Activated naive CD8-positive, alpha-beta T cell treated with anti-CD3 and anti-CD28 coated beads for 36 hours (primary cell): ENCODE data around the gene DARS1. TPM values are rescaled to one million over a fixed set of nuclear protein-coding genes. Genes with fewer than 3 reads are reported as not detected.

Experiments used
- DNase-seq: peaks from one replicate; pipeline ENCODE4 v3.0.0; 2021
- H3K27ac Mint-ChIP-seq: one replicate; pipeline ENCODE4 v1.8.0; 2022; ENCODE audit warnings: mild to moderate bottlenecking, moderate library complexity, mixed read lengths
- H3K27me3 Mint-ChIP-seq: one replicate; pipeline ENCODE4 v1.8.0; 2022; ENCODE audit warnings: mild to moderate bottlenecking, mixed read lengths
- H3K36me3 Mint-ChIP-seq: one replicate; pipeline ENCODE4 v1.8.0; 2021; ENCODE audit warnings: mild to moderate bottlenecking, mixed read lengths
- H3K4me1 Mint-ChIP-seq: one replicate; pipeline ENCODE4 v1.8.0; 2021; ENCODE audit warnings: mixed read lengths
- H3K4me3 Mint-ChIP-seq: one replicate; pipeline ENCODE4 v1.8.0; 2022; ENCODE audit warnings: mild to moderate bottlenecking, moderate library complexity, mixed read lengths
- H3K9me3 Mint-ChIP-seq: one replicate; pipeline ENCODE4 v1.8.0; 2022; ENCODE audit warnings: mixed read lengths
- total RNA-seq, 2 experiments: library from RNA; stranded (reverse); gene quantifications; one replicate each; pipeline ENCODE4 v1.2.3, GENCODE V29; 2021

DARS1 gene
- total RNA-seq = 100 to 1,000 TPM; 165 to 173 TPM

DNA sequence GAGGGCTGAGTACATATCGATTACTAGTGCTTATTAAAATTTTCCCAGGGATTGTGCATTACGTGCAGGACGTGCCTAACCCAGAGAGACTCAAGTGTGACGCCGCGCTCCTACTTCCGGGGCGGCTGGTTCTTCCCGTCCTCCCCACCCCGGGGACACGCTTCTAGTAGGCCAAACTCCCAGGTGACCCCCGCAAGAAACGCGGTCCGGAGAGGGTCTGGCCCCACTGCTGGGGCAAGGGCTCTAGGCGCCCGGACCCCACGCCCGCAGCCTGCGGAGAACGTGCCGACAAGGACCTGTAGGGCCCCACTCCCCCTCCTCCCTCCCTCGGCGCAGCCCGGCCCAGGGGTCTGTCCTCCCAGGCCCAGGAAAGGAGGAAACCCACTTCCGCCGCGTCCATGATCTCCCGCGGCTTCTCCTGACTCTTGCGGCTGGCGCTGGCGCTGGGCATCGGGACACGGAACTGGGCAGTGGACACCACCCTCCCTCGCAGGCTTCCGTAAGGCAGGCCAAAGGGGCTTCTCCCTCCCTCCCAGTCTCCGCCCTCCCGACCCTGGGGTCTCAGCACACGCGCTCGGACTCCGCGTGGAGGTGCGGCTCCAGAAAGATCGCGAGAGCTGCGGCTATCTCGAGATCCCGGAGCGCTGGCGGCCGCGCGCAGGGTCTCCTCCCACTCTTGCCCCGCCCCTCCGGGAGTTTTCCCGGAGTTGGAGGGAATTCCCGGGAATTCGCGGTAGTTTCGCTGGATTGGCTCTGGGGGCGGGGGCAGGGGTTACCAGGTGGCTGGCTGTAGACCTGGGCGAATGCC lies at the start of gene DARS1:
DARS1 (minus strand) TSS at position 609 of the 808 bp plus-strand sequence; CDS start at position 451, 158 bp downstream.
- Mint-ChIP-seq H3K27ac (peak within 1 kb of the TSS; percentile 99), H3K36me3 (peaks cover 55% of the 10 kb centered on the region)

GRCh38 chr2:136034629-136035028 lies 49.2 kb upstream of the DARS1 start:
- H3K27me3 Mint-ChIP-seq = peaks cover 3% of the 10 kb centered on the region
- no peak for DNase-seq
- H3K9me3 Mint-ChIP-seq = no peaks in the 10 kb centered on the region
- H3K4me3 Mint-ChIP-seq = no peak overlapping the region
- no peak overlapping the region for H3K27ac Mint-ChIP-seq
- peaks cover 8% of the 10 kb centered on the region for H3K4me1 Mint-ChIP-seq
- no peaks in the 10 kb centered on the region for H3K36me3 Mint-ChIP-seq

More for the DNA sequence above, at the start of gene DARS1:
- H3K27me3 Mint-ChIP-seq = peaks cover 3% of the 10 kb centered on the region
- H3K9me3 Mint-ChIP-seq = peaks cover 2% of the 10 kb centered on the region
- H3K4me3 Mint-ChIP-seq = peak within 1 kb of the TSS; percentile 91
- peak; percentile 89 for DNase-seq
- peaks cover 35% of the 10 kb centered on the region for H3K4me1 Mint-ChIP-seq

DNA sequence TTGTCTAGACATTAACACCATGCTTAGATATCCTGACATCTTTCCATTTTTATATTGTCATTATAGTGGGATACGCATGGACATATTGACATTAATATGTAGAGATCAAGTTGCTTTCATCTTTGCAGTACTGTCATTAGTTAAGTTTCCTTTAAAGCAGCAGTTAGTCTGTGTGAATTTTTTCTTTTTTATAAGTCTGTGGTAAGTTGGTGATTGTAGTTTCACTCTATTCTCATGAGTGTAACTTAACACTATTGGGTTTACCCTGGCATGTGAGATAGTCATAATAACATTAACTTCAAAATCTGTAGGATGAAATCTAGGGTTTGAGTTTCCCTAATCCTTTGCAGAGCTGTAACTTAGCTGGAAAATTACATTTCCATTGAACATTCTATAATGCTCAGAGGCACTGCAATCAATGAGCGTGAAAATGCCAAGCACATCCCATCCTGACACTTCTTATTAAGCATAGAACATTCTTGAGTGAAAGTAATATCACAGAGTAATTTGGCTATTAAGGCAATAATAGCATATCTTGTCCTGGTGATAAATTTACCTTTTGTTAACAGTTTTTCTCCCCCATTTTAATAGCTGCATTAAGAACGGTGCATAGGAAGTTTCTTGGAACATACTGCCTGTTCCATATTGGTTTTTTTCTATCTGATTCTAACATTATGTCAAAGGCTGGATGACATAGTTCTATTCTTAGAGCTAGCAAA lies 47.5 kb upstream of the DARS1 start:
- no peak for DNase-seq
- no peak overlapping the region for H3K4me3 Mint-ChIP-seq
- peaks cover 3% of the 10 kb centered on the region for H3K27me3 Mint-ChIP-seq
- H3K27ac Mint-ChIP-seq = no peak overlapping the region
- H3K4me1 Mint-ChIP-seq = peaks cover 9% of the 10 kb centered on the region
- no peaks in the 10 kb centered on the region for H3K9me3 Mint-ChIP-seq
- H3K36me3 Mint-ChIP-seq = no peaks in the 10 kb centered on the region

DNA sequence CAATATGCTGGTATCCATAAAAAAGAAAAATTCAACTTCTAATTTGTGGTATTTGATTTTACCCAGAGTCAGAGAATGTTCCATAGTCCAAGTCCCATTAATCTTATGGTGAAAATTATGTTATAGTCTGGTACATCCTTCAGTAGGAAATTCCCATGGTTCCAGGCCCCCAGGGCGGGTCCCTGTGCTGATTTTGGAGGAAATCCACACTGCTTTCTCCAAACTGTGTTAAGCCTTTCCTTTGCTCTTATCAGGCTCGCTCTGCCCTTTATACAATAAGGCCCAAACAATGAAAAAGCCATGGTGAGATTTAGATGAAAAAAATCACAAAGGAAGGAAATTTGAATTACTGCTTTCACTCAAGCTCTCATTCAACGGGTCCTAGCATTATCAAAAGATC lies 46.8 kb upstream of the DARS1 start:
- no peak overlapping the region for H3K27ac Mint-ChIP-seq
- H3K36me3 Mint-ChIP-seq = no peaks in the 10 kb centered on the region
- no peaks in the 10 kb centered on the region for H3K9me3 Mint-ChIP-seq
- H3K4me1 Mint-ChIP-seq = peaks cover 10% of the 10 kb centered on the region
- no peak overlapping the region for H3K4me3 Mint-ChIP-seq
- H3K27me3 Mint-ChIP-seq = peaks cover 3% of the 10 kb centered on the region
- no peak for DNase-seq

- Mint-ChIP-seq H3K27me3 (no peaks in the 10 kb centered on the region), H3K36me3 (no peaks in the 10 kb centered on the region), H3K4me1 (peaks cover 11% of the 10 kb centered on the region), H3K4me3 (no peak overlapping the region), H3K9me3 (no peaks in the 10 kb centered on the region), H3K27ac (no peak overlapping the region)
- DNase-seq = no peak
These were observed 46.3 kb upstream of the DARS1 start for GRCh38 chr2:136031711-136032110.

DNA sequence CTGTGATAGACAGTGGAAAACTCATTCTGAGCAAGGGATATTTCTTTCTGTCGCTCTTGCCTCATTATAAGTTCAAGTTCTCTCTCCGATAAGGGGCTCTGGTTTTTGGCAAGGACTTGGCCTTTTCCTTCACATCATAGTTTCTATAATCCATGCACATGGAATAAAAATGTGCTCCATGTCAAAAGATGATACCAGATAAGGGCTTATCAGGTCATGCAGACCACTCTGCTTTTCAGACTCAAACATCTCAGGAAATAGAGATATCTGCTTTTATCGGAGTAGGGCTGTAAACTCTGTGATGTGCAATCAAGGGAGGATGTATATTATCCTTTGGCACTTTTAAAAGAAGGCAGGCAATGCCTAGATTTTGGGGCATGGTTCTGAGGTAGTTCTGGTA lies 45.0 kb upstream of the DARS1 start:
- Mint-ChIP-seq H3K9me3 (no peaks in the 10 kb centered on the region), H3K4me3 (no peak overlapping the region), H3K36me3 (no peaks in the 10 kb centered on the region), H3K4me1 (peaks cover 14% of the 10 kb centered on the region), H3K27me3 (no peaks in the 10 kb centered on the region), H3K27ac (no peak overlapping the region)
- DNase-seq = no peak

DNA sequence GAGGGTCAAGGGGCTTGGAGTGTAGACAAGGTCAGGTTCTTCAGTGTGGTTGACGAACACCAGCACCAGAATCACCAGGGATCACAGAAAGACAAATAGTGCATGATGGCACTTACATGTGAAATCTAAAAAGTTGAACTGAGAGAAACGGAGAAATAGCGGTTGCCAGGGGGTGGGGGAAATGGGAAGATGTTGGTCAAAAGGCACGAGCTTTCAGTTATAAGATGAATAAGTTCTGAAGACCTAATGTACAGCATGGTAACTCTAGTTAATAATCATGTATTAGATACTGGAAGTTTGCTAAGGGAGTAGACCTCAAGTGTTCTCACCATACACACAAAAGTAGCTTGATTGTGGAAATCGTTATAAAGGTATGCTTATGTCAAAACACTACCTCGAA lies 43.7 kb upstream of the DARS1 start:
- no peak for DNase-seq
- no peaks in the 10 kb centered on the region for H3K36me3 Mint-ChIP-seq

DNA sequence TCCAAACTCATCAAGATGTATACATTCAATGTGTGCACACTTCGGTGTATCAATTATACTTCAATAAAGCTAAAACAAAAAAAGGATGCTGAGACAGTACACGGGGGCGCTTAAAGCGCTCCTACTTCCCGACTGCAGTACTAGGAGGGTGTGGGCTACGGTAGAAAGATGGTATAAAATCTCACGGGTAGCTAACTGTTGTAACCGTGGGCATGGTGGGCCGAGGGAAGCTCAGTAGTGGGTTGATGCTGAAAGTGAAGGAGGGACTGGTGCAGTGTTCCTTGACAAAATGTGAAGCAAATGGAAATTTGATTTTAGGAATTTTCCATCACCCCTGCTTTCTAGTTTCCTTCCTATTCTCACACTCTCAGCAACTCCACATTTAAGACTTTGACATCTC lies 42.6 kb upstream of the DARS1 start:
- no peaks in the 10 kb centered on the region for H3K9me3 Mint-ChIP-seq
- peaks cover 16% of the 10 kb centered on the region for H3K4me1 Mint-ChIP-seq
- no peak overlapping the region for H3K4me3 Mint-ChIP-seq
- H3K27me3 Mint-ChIP-seq = peaks cover 3% of the 10 kb centered on the region
- no peaks in the 10 kb centered on the region for H3K36me3 Mint-ChIP-seq
- no peak for DNase-seq
- H3K27ac Mint-ChIP-seq = no peak overlapping the region

More for the DNA sequence above, 43.7 kb upstream of the DARS1 start:
- H3K27me3 Mint-ChIP-seq = peaks cover 3% of the 10 kb centered on the region
- no peak overlapping the region for H3K4me3 Mint-ChIP-seq
- H3K9me3 Mint-ChIP-seq = no peaks in the 10 kb centered on the region
- peaks cover 16% of the 10 kb centered on the region for H3K4me1 Mint-ChIP-seq
- H3K27ac Mint-ChIP-seq = no peak overlapping the region

DNA sequence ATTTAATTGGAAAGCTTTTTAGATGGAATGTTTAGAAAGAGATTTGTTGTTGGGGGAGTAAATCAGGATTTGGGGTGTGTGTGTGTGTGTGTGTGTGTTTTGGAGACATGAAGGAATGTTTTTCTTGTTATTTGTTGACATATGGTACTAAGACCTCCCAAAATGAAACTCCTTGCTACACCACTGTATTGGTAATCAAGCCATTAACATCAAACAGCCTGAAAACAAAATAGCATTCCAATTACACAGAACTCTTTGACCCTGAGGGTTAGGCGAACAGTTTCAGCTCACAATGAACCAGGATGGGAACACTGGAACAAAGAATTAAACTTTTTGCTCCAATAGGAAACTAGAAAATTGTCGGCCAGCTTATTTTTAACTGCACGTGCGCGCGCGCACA lies 41.7 kb upstream of the DARS1 start:
- Mint-ChIP-seq H3K36me3 (no peaks in the 10 kb centered on the region), H3K4me1 (peaks cover 13% of the 10 kb centered on the region), H3K27ac (no peak overlapping the region), H3K4me3 (no peak overlapping the region), H3K9me3 (no peaks in the 10 kb centered on the region), H3K27me3 (peaks cover 3% of the 10 kb centered on the region)
- DNase-seq = no peak

DNA sequence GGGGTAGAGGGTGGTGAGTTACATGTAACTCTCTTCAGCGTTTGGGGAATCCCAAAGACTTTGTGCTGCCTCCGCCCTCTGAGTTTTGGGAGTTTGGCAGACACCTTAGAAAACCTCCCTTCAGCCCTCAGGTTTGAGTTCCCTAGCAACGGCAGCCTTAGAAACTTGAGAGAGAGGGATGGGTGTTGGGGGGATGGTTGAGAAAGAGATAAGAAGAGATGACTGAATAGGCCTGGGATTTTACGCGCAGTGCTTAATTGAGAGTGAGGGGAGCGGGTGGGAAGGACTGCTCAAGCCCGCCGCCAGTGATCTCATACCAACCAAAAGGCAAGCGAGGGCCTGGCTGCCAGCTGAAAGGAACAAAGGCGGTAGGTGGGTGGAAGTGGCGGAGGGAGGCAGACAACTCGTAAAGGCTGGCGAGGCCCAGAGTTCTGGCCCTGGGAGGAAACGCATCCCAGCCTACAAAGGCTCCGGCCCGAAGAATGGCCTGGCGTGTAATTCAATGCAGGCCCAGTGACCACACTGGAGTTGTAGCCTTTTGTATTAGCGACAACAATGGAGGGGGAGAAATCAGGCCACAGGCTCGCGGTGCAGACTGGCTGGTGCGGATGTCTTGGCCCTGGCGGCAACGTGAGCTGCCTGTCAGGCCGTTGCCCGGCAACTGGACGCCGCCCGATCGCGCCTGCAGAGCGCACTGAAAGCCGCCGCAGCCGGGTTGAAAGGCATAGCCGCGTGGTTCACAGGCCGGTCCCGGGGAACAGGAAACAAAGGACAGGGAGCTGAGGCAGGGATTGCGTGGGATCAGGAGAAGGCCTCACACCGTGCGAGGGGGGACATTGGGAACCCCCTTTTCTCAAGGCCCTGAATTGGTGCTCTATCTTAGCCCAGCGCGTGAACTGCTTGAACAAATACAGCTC lies 39.9 kb upstream of the DARS1 start:
- Mint-ChIP-seq H3K27ac (no peak overlapping the region), H3K27me3 (peaks cover 3% of the 10 kb centered on the region), H3K4me3 (no peak overlapping the region)

DNA sequence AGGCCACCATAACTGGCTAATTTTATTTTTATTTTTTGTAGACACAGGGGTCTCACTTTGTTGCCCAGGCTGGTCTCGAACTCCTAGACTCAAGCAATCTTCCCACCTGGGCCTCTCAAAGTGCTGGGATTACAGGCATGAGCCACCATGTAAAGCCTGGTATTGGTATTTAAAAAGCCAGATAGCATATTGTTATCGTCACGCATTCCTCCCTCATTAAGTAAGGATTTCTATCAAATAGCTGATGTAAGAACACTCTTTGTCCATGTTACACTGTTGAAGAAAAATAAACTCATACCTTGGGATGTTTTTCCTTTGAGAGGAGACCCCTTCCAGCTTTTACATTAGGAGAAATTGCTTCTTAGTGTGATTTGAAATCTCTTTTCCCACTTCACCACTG lies 39.2 kb upstream of the DARS1 start:
- H3K36me3 Mint-ChIP-seq = no peaks in the 10 kb centered on the region
- peaks cover 3% of the 10 kb centered on the region for H3K27me3 Mint-ChIP-seq
- DNase-seq = no peak
- no peaks in the 10 kb centered on the region for H3K9me3 Mint-ChIP-seq
- H3K27ac Mint-ChIP-seq = no peak overlapping the region
- H3K4me3 Mint-ChIP-seq = no peak overlapping the region
- peaks cover 11% of the 10 kb centered on the region for H3K4me1 Mint-ChIP-seq

More for the DNA sequence above, 39.9 kb upstream of the DARS1 start:
- peak; percentile 53 for DNase-seq
- Mint-ChIP-seq H3K9me3 (no peaks in the 10 kb centered on the region), H3K36me3 (no peaks in the 10 kb centered on the region), H3K4me1 (peaks cover 11% of the 10 kb centered on the region)

- Mint-ChIP-seq H3K27ac (no peak overlapping the region), H3K27me3 (peaks cover 3% of the 10 kb centered on the region), H3K9me3 (no peaks in the 10 kb centered on the region), H3K4me1 (peaks cover 11% of the 10 kb centered on the region), H3K4me3 (no peak overlapping the region), H3K36me3 (no peaks in the 10 kb centered on the region)
- DNase-seq = no peak
These were observed 38.8 kb upstream of the DARS1 start for GRCh38 chr2:136024185-136024584.

DNA sequence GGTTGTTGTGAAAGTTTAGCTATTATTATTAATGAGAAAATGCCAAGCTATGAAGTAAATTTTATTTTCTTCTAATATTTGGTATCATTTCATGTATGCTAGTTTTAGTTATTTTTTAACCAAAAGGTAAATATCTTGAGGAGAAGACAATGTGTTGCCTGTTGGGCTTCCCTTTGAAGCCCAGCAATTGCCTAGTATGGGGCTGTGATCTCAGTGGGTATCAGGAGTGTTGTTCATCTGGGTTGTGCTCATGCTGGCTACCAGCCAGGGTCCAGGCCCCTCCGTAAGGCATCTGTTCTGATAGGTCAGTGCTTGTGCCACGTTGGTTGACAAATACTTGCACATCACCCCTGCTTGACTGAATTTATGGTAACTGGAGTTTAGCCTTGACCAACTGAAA lies 38.0 kb upstream of the DARS1 start:
- Mint-ChIP-seq H3K36me3 (no peaks in the 10 kb centered on the region), H3K27me3 (peaks cover 3% of the 10 kb centered on the region)

DNA sequence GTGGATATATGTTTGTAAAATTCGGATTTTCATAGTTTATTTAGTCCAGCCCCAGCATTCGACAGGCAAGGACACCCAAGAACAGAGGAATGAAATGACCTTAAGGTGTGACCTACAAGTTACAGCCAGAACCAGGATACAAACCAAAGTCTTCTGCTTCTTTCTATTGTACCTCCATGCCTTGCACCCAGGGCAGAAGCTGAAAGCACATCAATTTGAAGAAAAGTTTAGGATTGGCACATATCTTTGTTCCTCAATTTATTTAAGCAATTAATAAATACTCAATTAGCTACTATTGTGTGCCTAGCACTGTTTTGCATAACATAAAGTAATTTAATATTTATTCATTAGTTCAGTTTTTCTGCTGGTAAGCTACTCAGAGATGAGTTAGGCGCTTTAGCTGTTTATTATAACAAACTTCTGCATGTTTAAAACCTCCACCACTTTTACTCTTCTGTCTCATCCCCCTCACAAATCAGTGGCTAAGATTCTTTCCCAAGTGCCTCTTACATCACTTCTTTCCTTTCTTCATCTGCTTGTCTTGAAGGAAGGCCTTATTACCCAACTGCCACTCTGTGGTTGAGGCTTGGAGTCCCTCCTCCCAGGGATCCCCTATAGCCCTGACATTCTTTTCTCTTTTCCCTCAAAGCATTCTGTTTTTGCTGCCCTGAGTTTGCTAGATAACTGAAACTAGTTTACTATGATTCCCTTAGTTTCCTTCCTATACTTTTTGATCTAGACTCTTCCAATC lies 37.1 kb upstream of the DARS1 start:
- no peaks in the 10 kb centered on the region for H3K36me3 Mint-ChIP-seq
- peaks cover 3% of the 10 kb centered on the region for H3K27me3 Mint-ChIP-seq
- H3K9me3 Mint-ChIP-seq = no peaks in the 10 kb centered on the region
- DNase-seq = no peak
- no peak overlapping the region for H3K27ac Mint-ChIP-seq
- peaks cover 10% of the 10 kb centered on the region for H3K4me1 Mint-ChIP-seq
- no peak overlapping the region for H3K4me3 Mint-ChIP-seq

More for the DNA sequence above, 38.0 kb upstream of the DARS1 start:
- no peak for DNase-seq
- no peak overlapping the region for H3K27ac Mint-ChIP-seq
- no peaks in the 10 kb centered on the region for H3K9me3 Mint-ChIP-seq
- no peak overlapping the region for H3K4me3 Mint-ChIP-seq
- peaks cover 11% of the 10 kb centered on the region for H3K4me1 Mint-ChIP-seq
